Panc1 (cell line): ENCODE data around the gene CTDSPL2. TPM values are rescaled to one million over a fixed set of nuclear protein-coding genes. Genes with fewer than 3 reads are reported as not detected.

ENCODE experiments used
- ATAC-seq: fragments of 200-7000 bp; cut with Tn5 transposase; 2 replicates; pipeline ENCODE4 v1.9.1; 2020; ENCODE audit warnings: mild to moderate bottlenecking, moderate library complexity
- BruUV-seq: library from RNA; stranded (reverse); fragments of 400-500 nt; replicated peaks from 2 replicates; lab custom pipeline; 2021; lab: Mats Ljungman, UMichigan
- CTCF ChIA-PET: fragments of 300-600 bp; sonication (Branson Sonifier 250); formaldehyde crosslinking; loops from one replicate; lab custom pipeline; 2022; ENCODE audit warnings: antibody characterized with exemption; lab: Charles Lee
- POLR2A ChIA-PET: fragments of 300-600 bp; sonication (Branson Sonifier 250); formaldehyde crosslinking; loops from one replicate; lab custom pipeline; 2022; ENCODE audit warnings: antibody characterized with exemption; lab: Charles Lee
- DNase-seq: peaks from one replicate; pipeline ENCODE4 v3.0.0-alpha.2; 2010; ENCODE audit warnings: low read depth, low spot score
- H3K27ac ChIP-seq: 2 replicates; pipeline ENCODE4 v1.5.1; 2011; ENCODE audit warnings: mild to moderate bottlenecking, low read length, inconsistent platforms
- H3K27me3 ChIP-seq: fragments of 200-500 bp; sonication (Bioruptor generic); 2 replicates; pipeline ENCODE4 v1.6.0; 2014; ENCODE audit warnings: low read length, inconsistent platforms; ENCODE audit not compliant: control insufficient read depth, insufficient read depth
- H3K36me3 ChIP-seq: fragments of 200-500 bp; sonication (Bioruptor generic); 2 replicates; pipeline ENCODE4 v1.5.1; 2014; ENCODE audit warnings: inconsistent platforms, mild to moderate bottlenecking, low read length, moderate library complexity; ENCODE audit not compliant: control insufficient read depth, insufficient read depth
- H3K4me1 ChIP-seq: 2 replicates; pipeline ENCODE4 v1.5.1; 2011; ENCODE audit warnings: inconsistent platforms, mild to moderate bottlenecking, low read length, moderate library complexity; ENCODE audit not compliant: control insufficient read depth, insufficient read depth
- H3K4me3 ChIP-seq, 2 experiments: 2 replicates each; pipeline ENCODE4 v1.5.1; 2011 to 2012; ENCODE audit warnings: low read depth in 2 of 2, low read length in 2 of 2, mild to moderate bottlenecking in 2 of 2, inconsistent platforms in 1 of 2, moderate library complexity in 1 of 2
- H3K9me3 ChIP-seq: fragments of 200-500 bp; sonication (Bioruptor generic); 2 replicates; pipeline ENCODE4 v1.5.1; 2014; ENCODE audit warnings: low read depth, mild to moderate bottlenecking, inconsistent platforms, low read length, moderate library complexity; ENCODE audit not compliant: control insufficient read depth, insufficient read depth
- POLR2AphosphoS5 ChIP-seq: IDR thresholded peaks from 2 replicates; pipeline ENCODE4 v1.6.1; 2012; ENCODE audit warnings: mild to moderate bottlenecking, low read depth, low read length, moderate library complexity
- SIN3A ChIP-seq: IDR thresholded peaks from 2 replicates; pipeline ENCODE4 v1.6.1; 2012; ENCODE audit warnings: low read depth, mild to moderate bottlenecking, low read length, moderate library complexity, borderline replicate concordance; ENCODE audit not compliant: insufficient read depth
- TCF7L2 ChIP-seq: IDR thresholded peaks from 2 replicates; pipeline ENCODE4 v1.6.1; 2011; ENCODE audit warnings: mild to moderate bottlenecking, low read depth, low read length, inconsistent platforms
- in situ Hi-C: cut with HindIII; loops from 2 replicates; pipeline ENCODE4 v1.10.0; 2016; ENCODE audit warnings: low sequenced_read_pairs, low pct_unique_long_range_greater_than_20kb
- intact Hi-C: fragments of 100-400 bp; cut with micrococcal nuclease; formaldehyde crosslinking; loops from one replicate; pipeline ENCODE4 v1.10.0; 2022; ENCODE audit not compliant: unreplicated experiment
- total RNA-seq: library from RNA; stranded (reverse); gene quantifications from one replicate; pipeline ENCODE4 v1.2.1, GENCODE V29; 2021; ENCODE audit not compliant: unreplicated experiment
- TF ChIP-seq, protein P1 (sequence below): fragments of 450-650 bp; IDR thresholded peaks from 2 replicates; pipeline ENCODE4 v1.5.1; 2017; ENCODE audit warnings: mild to moderate bottlenecking
- TF ChIP-seq, protein P2 (sequence below), 2 experiments: IDR thresholded peaks; 2 replicates each; pipeline ENCODE4 v1.6.1; 2011 to 2012; ENCODE audit warnings: low read depth in 2 of 2, control low read depth in 1 of 2, low read length in 1 of 2, mild to moderate bottlenecking in 1 of 2, moderate library complexity in 1 of 2; ENCODE audit not compliant: insufficient read depth in 1 of 2

CTDSPL2 gene
- total RNA-seq, 1 experiment from 2014 or later, result 70.6 TPM

DNA sequence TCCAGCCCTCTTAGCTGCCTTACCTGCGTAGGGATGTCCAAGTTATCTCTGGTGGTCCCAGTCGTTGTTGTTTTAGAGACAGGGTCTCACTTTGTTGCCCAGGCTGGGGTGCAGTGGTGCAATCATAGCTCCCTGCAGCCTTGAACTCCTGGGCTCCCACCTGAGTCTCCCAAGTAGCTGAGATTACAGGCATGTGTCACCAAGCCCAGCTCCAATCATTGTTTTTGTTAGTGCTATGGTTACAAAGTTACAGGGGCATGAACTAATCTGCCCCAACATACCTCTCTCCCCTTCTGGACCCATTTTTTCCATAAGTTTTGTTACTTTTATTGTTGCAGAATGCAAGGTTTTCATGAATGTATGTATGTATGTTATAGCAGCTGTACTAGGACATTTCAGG, 54.7 kb downstream of the CTDSPL2 start:
- DNase-seq, result no peak
- ATAC-seq, result peak; percentile 63; the same call in 1 of the 2 replicates
- no peak overlapping the region for H3K27ac ChIP-seq
- H3K9me3 ChIP-seq, result no peaks in the 10 kb centered on the region
- H3K27me3 ChIP-seq, result no peaks in the 10 kb centered on the region
- BruUV-seq, result no TSS peak
- no peaks in the 10 kb centered on the region for H3K4me1 ChIP-seq
- intact Hi-C loops (no loop called here), in situ Hi-C loops (no loop called here)
- H3K36me3 ChIP-seq, result peaks cover 9% of the 10 kb centered on the region; the same call in 1 of the 2 replicates
- POLR2A ChIA-PET, result interaction anchor here (0.7 kb wide), 1 partner anchor 54 kb away, joined by 14 read pairs; no protein-coding TSS in a partner anchor
- H3K4me3 ChIP-seq, result no peak overlapping the region
- CTCF ChIA-PET, result interaction anchor here (0.9 kb wide), 1 partner anchor 19 kb away, joined by 3 read pairs; no protein-coding TSS in a partner anchor
- TF ChIP-seq POLR2AphosphoS5, result no peak
- TF ChIP-seq TCF7L2, result no peak
- no peak for TF ChIP-seq SIN3A
- TF ChIP-seq, protein P1, sequence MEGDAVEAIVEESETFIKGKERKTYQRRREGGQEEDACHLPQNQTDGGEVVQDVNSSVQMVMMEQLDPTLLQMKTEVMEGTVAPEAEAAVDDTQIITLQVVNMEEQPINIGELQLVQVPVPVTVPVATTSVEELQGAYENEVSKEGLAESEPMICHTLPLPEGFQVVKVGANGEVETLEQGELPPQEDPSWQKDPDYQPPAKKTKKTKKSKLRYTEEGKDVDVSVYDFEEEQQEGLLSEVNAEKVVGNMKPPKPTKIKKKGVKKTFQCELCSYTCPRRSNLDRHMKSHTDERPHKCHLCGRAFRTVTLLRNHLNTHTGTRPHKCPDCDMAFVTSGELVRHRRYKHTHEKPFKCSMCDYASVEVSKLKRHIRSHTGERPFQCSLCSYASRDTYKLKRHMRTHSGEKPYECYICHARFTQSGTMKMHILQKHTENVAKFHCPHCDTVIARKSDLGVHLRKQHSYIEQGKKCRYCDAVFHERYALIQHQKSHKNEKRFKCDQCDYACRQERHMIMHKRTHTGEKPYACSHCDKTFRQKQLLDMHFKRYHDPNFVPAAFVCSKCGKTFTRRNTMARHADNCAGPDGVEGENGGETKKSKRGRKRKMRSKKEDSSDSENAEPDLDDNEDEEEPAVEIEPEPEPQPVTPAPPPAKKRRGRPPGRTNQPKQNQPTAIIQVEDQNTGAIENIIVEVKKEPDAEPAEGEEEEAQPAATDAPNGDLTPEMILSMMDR, result no peak
- TF ChIP-seq, protein P2, sequence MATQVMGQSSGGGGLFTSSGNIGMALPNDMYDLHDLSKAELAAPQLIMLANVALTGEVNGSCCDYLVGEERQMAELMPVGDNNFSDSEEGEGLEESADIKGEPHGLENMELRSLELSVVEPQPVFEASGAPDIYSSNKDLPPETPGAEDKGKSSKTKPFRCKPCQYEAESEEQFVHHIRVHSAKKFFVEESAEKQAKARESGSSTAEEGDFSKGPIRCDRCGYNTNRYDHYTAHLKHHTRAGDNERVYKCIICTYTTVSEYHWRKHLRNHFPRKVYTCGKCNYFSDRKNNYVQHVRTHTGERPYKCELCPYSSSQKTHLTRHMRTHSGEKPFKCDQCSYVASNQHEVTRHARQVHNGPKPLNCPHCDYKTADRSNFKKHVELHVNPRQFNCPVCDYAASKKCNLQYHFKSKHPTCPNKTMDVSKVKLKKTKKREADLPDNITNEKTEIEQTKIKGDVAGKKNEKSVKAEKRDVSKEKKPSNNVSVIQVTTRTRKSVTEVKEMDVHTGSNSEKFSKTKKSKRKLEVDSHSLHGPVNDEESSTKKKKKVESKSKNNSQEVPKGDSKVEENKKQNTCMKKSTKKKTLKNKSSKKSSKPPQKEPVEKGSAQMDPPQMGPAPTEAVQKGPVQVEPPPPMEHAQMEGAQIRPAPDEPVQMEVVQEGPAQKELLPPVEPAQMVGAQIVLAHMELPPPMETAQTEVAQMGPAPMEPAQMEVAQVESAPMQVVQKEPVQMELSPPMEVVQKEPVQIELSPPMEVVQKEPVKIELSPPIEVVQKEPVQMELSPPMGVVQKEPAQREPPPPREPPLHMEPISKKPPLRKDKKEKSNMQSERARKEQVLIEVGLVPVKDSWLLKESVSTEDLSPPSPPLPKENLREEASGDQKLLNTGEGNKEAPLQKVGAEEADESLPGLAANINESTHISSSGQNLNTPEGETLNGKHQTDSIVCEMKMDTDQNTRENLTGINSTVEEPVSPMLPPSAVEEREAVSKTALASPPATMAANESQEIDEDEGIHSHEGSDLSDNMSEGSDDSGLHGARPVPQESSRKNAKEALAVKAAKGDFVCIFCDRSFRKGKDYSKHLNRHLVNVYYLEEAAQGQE (IDR thresholded peaks at IDR 0.05; ENCODE audit: insufficient read depth in 1 of 2, low read depth in 2 of 2, low read length in 1 of 2), result no peak

DNA sequence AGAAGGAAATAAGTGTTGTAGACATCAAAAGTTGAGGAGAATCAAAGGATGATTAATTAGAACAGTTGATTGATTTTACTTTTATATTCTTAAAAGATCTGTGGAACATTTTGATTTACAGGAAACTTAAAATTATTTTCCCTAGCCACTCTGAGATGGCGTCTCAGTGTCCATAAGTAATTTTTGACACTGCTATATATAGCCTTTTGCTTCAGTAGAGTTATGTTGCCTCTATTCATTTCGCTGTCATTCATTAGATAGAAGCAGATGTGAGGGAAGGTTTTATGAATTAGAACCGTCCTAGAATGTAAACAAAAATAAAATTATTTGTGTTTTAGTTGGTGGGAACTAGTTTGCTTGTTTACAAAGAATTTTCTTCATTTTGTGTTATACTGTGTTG, 58.5 kb downstream of the CTDSPL2 start:
- Histone ChIP-seq H3K9me3 (no peaks in the 10 kb centered on the region), H3K36me3 (peaks cover 17% of the 10 kb centered on the region; the same call in 1 of the 2 replicates), H3K4me1 (peaks cover 7% of the 10 kb centered on the region), H3K27ac (no peak overlapping the region), H3K4me3 (no peak overlapping the region), H3K27me3 (no peaks in the 10 kb centered on the region)
- TF ChIP-seq SIN3A (no peak), TCF7L2 (no peak), POLR2AphosphoS5 (no peak)
- TF ChIP-seq, protein P2 (IDR thresholded peaks at IDR 0.05; ENCODE audit: insufficient read depth in 1 of 2, low read depth in 2 of 2, low read length in 1 of 2), result no peak
- TF ChIP-seq, protein P1, result no peak
- ATAC-seq (no peak), DNase-seq (no peak)
- ChIA-PET CTCF (no interaction called here), POLR2A (no interaction called here)
- intact Hi-C loops (no loop called here), in situ Hi-C loops (no loop called here)
- no TSS peak for BruUV-seq
